K562 (cell line): ENCODE results near the gene FIG4. TPM values are rescaled to one million over a fixed set of nuclear protein-coding genes. Genes with fewer than 3 reads are reported as not detected.

Experiments used
- CBFA2T2 ChIP-seq: fragments of 450-650 bp; conservative IDR thresholded peaks from 2 replicates; pipeline ENCODE4 v1.6.1; 2017; ENCODE audit warnings: mild to moderate bottlenecking
- CCAR2 ChIP-seq: fragments of 200-400 bp; formaldehyde crosslinking; IDR thresholded peaks from 2 replicates; pipeline ENCODE4 v1.6.1; 2017; ENCODE audit warnings: mild to moderate bottlenecking, low read depth, low read length
- CTBP1 ChIP-seq: fragments of 450-650 bp; IDR thresholded peaks from 2 replicates; pipeline ENCODE4 v1.6.1; 2016; ENCODE audit warnings: borderline replicate concordance
- DPF2 ChIP-seq: fragments of 450-650 bp; IDR thresholded peaks from 2 replicates; pipeline ENCODE4 v1.6.1; 2016
- E2F6 ChIP-seq, 2 experiments: IDR thresholded peaks; 2 replicates each; pipeline ENCODE4 v1.6.1; 2011; ENCODE audit warnings: borderline replicate concordance in 1 of 2, control low read depth in 1 of 2, low read depth in 1 of 2, low read length in 1 of 2, mild to moderate bottlenecking in 1 of 2, mixed read lengths in 1 of 2, moderate library complexity in 1 of 2; ENCODE audit not compliant: insufficient read depth in 1 of 2, insufficient read length in 1 of 2, poor library complexity in 1 of 2, severe bottlenecking in 1 of 2; ENCODE audit errors: extremely low read depth in 1 of 2
- EP300 ChIP-seq: IDR thresholded peaks from 2 replicates; pipeline ENCODE4 v1.6.1; 2012; ENCODE audit warnings: low read length, improper control_type of control experiment
- FOSL1 ChIP-seq: fragments of 200-800 bp; sonication (Bioruptor generic); conservative IDR thresholded peaks from 2 replicates; pipeline ENCODE4 v1.6.1; 2016; ENCODE audit warnings: missing genetic modification characterization, missing compliant biosample characterization
- GABPB1 ChIP-seq: sonication (generic); formaldehyde crosslinking; IDR thresholded peaks from 2 replicates; pipeline ENCODE4 v1.8.0; 2022; ENCODE audit warnings: mild to moderate bottlenecking, missing genetic modification reagents
- HBP1 ChIP-seq: fragments of 450-650 bp; formaldehyde crosslinking; IDR thresholded peaks from 2 replicates; pipeline ENCODE4 v1.4.0; 2022; ENCODE audit warnings: missing genetic modification characterization
- HIVEP1 ChIP-seq: fragments of 250-450 bp; sonication (Bioruptor Pico); IDR thresholded peaks from 2 replicates; pipeline ENCODE4 v1.4.0; 2020; ENCODE audit warnings: mild to moderate bottlenecking
- HMGN3 ChIP-seq: IDR thresholded peaks from 2 replicates; pipeline ENCODE4 v1.6.1; 2011; ENCODE audit warnings: borderline replicate concordance, low read depth, mild to moderate bottlenecking, mixed read lengths, low read length; ENCODE audit not compliant: insufficient read length; ENCODE audit errors: extremely low read depth
- MYC ChIP-seq, 2 experiments: fragments of 250-450 bp in 1 of 2; sonication (Bioruptor Pico) in 1 of 2; IDR thresholded peaks; 2 replicates each; pipeline versions ENCODE4 v1.5.1 to v1.6.1; 2012 to 2021; ENCODE audit warnings: low read depth in 2 of 2, borderline replicate concordance in 1 of 2, improper control_type of control experiment in 1 of 2, low read length in 1 of 2, mild to moderate bottlenecking in 1 of 2, moderate library complexity in 1 of 2
- POLR3A ChIP-seq: IDR thresholded peaks from 2 replicates; pipeline ENCODE4 v1.6.1; 2011; ENCODE audit warnings: borderline replicate concordance, mild to moderate bottlenecking, moderate library complexity; ENCODE audit not compliant: insufficient read length, insufficient read depth; ENCODE audit errors: extremely low read depth
- RBM34 ChIP-seq: fragments of 200-400 bp; formaldehyde crosslinking; IDR thresholded peaks from 2 replicates; pipeline ENCODE4 v1.6.1; 2018; ENCODE audit warnings: low read length, borderline replicate concordance; ENCODE audit not compliant: insufficient read depth
- TAL1 ChIP-seq: fragments of 450-650 bp; IDR thresholded peaks from 2 replicates; pipeline ENCODE4 v1.6.1; 2016; ENCODE audit warnings: mild to moderate bottlenecking
- TCF3 ChIP-seq: sonication (generic); formaldehyde crosslinking; IDR thresholded peaks from 2 replicates; pipeline ENCODE4 v1.4.0; 2020; ENCODE audit warnings: mild to moderate bottlenecking, missing genetic modification reagents
- VEZF1 ChIP-seq: fragments of 200-800 bp; sonication (Bioruptor generic); IDR thresholded peaks from 2 replicates; pipeline ENCODE4 v1.6.1; 2017; ENCODE audit warnings: missing genetic modification characterization, missing compliant biosample characterization
- ZNF23 ChIP-seq: fragments of 250-450 bp; sonication (Bioruptor Pico); IDR thresholded peaks from 2 replicates; pipeline ENCODE4 v1.4.0; 2020; ENCODE audit warnings: mild to moderate bottlenecking
- ZNF449 ChIP-seq: fragments of 250-450 bp; sonication (Bioruptor Pico); IDR thresholded peaks from 2 replicates; pipeline ENCODE4 v1.8.0; 2022; ENCODE audit warnings: moderate library complexity, mild to moderate bottlenecking, inconsistent platforms
- ZNF584 ChIP-seq: fragments of 200-800 bp; sonication (Bioruptor generic); IDR thresholded peaks from 2 replicates; pipeline ENCODE4 v1.6.1; 2016; ENCODE audit warnings: low read depth, mild to moderate bottlenecking, missing genetic modification characterization, missing compliant biosample characterization
- polyA plus RNA-seq, 8 experiments: library from polyadenylated mRNA; depleted of rRNA in 4 of 8; stranded (reverse) in 5 of 8; unstranded in 3 of 8; fragments of >200 nt; fragmentation: Nextera tagmentation in 2 of 8; fragmentation: Illumina TruSeq in 1 of 8; extraction: Ambion mirVana in 2 of 8; extraction: Trizol in 1 of 8; gene quantifications; 2 replicates each; pipeline versions ENCODE4 v1.2.1 to v1.2.3, GENCODE V29; 2011 to 2014; ENCODE audit warnings: inconsistent platforms in 1 of 8, missing spikeins in 1 of 8
- total RNA-seq, 7 experiments: library from RNA; depleted of rRNA in 6 of 7; stranded (reverse); fragments of >200 nt in 6 of 7; fragmentation: Illumina TruSeq in 2 of 7; extraction: Trizol in 2 of 7; gene quantifications; 2 replicates each; pipeline versions ENCODE4 v1.2.1 to v1.2.3, GENCODE V29; 2011 to 2021; ENCODE audit warnings: low replicate concordance in 1 of 7

Gene FIG4
- total and polyA plus RNA-seq, 9 of the 15 experiments (the other 6 are each of a cell fraction or from before 2014, with no cell fraction given): 1.5 to 6.8 (median 4.3) TPM

GRCh38 chr6:109801794-109802193, 110.7 kb downstream of the FIG4 start (continued):
- TF ChIP-seq ZNF449 (CRISPR knock-in tag): no peak
- no peak for TF ChIP-seq ZNF23 (CRISPR knock-in tag)
- TF ChIP-seq MYC (IDR thresholded peaks at IDR 0.05; ENCODE audit: low read depth, low read length): no peak
- TF ChIP-seq MYC (CRISPR knock-in tag; IDR thresholded peaks at IDR 0.05; ENCODE audit: borderline replicate concordance, low read depth): no peak
- no peak for TF ChIP-seq E2F6 (IDR thresholded peaks at IDR 0.05; ENCODE audit: borderline replicate concordance in 1 of 2, extremely low read depth in 1 of 2, insufficient read depth in 1 of 2, insufficient read length in 1 of 2, low read depth in 1 of 2, low read length in 1 of 2, poor library complexity in 1 of 2, severe bottlenecking in 1 of 2)
- peak; percentile 54 for TF ChIP-seq TAL1
- no peak for TF ChIP-seq HMGN3
- peak; percentile 50; the same call in 1 of the 2 replicates for TF ChIP-seq FOSL1
- TF ChIP-seq HIVEP1: no peak
- TF ChIP-seq EP300: 0 out of 2 replicates have a peak, but pooled peaks have one; percentile 4
- TF ChIP-seq ZNF584: no peak
- no peak for TF ChIP-seq HBP1
- TF ChIP-seq CCAR2: no peak
- TF ChIP-seq POLR3A: no peak
- TF ChIP-seq GABPB1 (CRISPR knock-in tag): no peak
- no peak for TF ChIP-seq CTBP1
- no peak for TF ChIP-seq RBM34
- TF ChIP-seq VEZF1 (CRISPR knock-in tag): no peak
- peak; percentile 36 for TF ChIP-seq CBFA2T2
- TF ChIP-seq TCF3 (CRISPR knock-in tag): peak; percentile 70
- TF ChIP-seq DPF2: no peak
